Amniotic epithelial cell (primary cell): ENCODE measurements around the gene MAPK8.
A peak's percentile ranks its signal among the peaks of the same experiment; 100 is the strongest.
"Not testable (repeated sequence)": the region's sequence is repeated elsewhere in the genome, so short reads cannot be mapped to it uniquely, and the experiment has no call there.

Experiments
- DNase-seq: peaks from one replicate; pipeline ENCODE4 v3.0.0-alpha.2; 2010; ENCODE audit warnings: low read depth

The MAPK8 gene

GRCh38 chr10:48306265-48306869 is at the start of gene MAPK8:
Gene MAPK8 (plus strand): TSS chr10:48306677. CDS start chr10:48401661, 94,984 bp downstream.
- DNase-seq = peak; percentile 83

GRCh38 chr10:48257407-48257961 is 49.0 kb upstream of the MAPK8 start:
- DNase-seq = no peak

DNA sequence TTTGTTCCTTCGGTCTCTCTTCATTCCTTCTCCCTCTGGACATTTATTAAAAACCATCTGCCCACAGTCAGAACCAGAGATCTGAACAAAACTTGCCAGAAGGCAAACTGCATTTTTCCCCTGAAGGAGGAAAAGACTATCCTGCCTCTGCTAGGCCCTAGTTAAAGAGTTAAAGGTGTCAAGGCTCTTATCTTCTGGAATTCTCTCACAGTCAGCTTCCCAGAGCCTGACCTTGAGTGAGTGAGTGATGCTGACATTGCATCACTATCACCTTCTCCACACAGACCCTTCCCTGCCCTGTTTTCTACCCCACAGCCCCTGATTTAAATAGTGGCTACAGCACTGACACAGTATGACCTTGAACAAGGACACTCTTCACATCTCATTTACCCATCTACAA is 48.4 kb upstream of the MAPK8 start:
- no peak for DNase-seq

- no peak for DNase-seq
Observed at GRCh38 chr10:48266528-48266927, 39.9 kb upstream of the MAPK8 start.

GRCh38 chr10:48271047-48271730 is 35.3 kb upstream of the MAPK8 start:
- no peak for DNase-seq

DNA sequence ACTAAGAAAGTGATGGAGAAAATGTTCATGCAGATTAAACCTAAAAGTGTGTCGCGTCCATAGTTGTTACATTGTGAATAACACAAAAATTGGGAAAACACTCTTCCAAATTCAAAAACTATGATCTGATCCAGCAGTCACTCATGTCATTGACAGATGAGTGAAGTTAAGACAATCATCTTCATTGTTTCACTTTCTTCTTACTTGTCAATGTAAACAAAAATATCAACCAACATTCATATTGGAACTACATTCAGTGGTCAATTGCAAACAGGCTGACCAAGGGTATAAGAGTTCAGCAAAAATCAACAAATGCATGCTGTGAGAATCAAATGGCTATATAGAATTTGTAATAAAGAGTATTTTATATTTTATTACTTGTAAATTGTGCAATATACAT is 33.8 kb upstream of the MAPK8 start:
- DNase-seq = no peak

DNA sequence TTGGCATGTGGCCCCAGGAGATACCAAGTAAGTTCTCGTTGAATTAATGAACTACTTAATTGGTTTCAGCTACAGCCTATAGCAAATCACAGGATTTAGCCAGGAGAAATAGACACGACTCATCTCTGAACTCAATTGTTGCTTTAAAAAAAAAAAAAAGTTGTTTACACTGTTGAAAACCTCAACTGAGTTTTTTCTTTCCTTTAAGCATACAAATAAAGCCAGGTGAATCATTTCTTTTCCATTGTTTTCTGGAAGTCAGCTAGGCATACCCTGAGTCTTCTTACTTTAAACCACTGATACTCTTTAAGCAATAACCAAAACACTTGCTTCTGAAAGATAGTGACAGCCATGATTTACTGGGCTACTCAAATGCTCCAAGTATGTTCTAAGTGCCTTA is 32.7 kb upstream of the MAPK8 start:
- no peak for DNase-seq

GRCh38 chr10:48274636-48275035 is 31.8 kb upstream of the MAPK8 start, which contains the start of gene FRMPD2:
Gene FRMPD2 (minus strand): TSS chr10:48274696. CDS start chr10:48274567, 129 bp downstream.
- DNase-seq = no peak

GRCh38 chr10:48277093-48277492 is 29.4 kb upstream of the MAPK8 start:
- DNase-seq = no peak

DNA sequence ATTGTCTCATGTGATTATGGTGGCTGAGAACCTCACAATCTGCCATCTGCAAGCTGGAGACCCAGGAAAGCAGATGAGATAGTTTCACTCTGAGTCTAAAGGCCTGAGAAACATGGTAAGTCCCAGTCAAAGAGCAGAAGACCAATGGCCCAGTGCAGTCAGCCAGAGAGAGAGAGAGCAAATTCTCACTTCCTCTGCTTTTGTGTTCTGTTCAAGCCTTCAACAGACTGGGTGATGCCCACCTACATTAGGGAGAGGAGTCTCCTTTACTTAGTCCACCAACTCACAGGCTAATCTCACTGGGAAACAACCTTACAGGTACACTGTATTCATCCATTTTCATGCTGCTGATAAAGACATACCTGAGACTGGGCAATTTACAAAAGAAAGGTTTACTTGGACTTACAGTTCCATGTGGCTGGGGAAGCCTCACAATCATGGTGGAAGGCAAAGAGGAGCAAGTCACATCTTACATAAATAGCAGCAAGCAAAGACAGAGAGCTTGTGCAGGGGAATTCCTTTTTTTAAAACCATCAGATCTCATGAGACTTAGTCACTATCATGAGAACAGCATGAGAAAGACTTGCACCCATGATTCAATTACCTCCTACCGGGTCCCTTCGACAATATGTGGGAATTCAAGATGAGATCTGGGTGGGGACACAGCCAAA is 27.3 kb upstream of the MAPK8 start:
- no peak for DNase-seq

DNA sequence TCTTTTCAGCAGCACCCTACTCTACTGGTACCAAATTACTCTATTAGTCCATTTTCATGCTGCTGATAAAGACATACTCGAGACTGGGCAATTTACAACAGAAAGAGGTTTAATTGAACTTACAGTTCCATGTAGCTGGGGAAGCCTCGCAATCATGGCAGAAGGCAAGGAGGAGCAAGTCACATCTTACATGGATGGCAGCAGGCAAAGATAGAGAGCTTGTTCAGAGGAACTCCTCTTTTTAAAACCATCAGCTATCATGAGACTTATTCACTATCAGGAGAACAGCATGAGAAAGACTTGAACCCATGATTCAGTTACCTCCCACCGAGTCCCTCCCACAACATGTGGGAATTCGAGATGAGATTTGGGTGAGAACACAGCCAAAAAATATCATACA is 24.8 kb upstream of the MAPK8 start:
- DNase-seq = not testable (repeated sequence)

DNA sequence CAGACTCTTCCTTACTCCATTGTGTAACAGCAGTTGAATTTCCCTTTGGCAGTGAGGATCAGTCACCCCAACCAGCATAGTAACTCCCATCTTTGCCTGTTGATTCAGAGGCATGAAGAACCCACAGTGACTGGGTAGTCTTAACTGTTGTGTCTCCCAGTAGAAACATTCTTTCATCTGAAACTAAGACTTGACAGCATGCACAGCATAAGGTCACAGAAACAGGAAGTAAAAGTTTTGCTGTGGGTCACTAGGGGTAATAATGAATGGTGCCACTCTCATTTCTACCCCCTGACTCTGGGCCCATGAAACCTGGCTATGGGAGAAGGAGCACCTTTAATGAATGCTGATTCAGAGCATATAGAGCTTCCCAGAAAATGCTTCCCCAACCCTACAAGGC is 23.6 kb upstream of the MAPK8 start:
- no peak for DNase-seq

- no peak for DNase-seq
Observed at GRCh38 chr10:48284002-48284546, 22.4 kb upstream of the MAPK8 start.

DNA sequence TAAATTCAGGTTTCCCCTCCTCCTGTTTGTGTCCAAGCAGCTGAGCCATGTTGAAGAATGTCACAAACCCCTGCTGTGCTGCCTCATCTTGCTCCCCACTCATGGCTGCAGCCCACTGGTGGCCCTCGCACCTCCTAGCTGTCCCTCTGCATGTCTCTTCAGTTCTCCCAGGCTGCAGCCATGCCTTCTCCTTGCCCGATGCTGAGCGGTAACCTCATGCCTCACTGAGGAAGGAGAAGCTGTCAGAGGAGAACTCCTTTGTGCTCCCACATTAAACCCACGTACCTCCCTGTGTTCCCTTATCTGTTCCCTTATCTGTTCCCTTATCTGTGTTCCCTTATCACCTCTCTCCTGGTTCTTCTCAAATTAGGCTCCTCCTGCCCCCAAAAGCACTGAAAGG is 21.7 kb upstream of the MAPK8 start:
- no peak for DNase-seq

DNA sequence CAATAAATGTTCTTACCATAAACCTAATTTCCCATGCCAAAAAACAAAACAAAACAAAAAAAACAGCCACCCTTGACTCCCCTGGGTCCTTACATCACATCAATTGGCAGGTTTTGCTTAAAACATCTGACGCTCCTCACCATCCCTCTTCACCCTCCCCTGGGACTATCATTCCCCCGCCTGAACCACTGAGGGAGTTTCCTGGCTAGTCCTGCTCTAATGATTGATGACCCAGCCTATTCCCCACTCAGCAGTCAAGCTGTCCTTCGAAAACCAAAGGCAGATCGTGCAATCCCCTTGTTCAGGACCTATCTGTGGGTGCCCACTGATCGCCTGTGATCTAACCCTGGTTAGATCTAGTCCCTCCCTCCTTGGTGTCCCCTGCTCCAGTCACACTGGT is 20.8 kb upstream of the MAPK8 start:
- no peak for DNase-seq

DNA sequence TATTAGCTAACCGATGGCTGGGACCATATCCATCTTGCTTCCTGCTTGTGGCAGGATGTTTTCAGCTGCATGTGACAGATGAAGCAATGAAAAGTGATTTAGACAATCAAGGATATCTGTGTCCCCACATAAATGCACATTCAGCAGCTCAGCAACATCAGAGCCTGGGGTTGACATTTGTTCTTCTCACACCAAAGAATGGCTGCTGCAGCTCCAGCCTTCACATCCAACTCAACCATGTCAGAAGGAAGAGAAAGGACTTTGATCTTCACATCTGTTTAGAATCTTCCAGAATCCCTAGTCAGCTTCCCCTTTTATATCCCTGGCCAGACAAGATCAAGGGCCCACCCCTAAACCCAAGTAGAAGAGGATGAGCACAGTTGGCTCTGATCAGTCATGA is 20.1 kb upstream of the MAPK8 start:
- DNase-seq = no peak

GRCh38 chr10:48287417-48288391 is 18.8 kb upstream of the MAPK8 start:
- peak; percentile 60 for DNase-seq

GRCh38 chr10:48288661-48289060 is 17.8 kb upstream of the MAPK8 start:
- no peak for DNase-seq

DNA sequence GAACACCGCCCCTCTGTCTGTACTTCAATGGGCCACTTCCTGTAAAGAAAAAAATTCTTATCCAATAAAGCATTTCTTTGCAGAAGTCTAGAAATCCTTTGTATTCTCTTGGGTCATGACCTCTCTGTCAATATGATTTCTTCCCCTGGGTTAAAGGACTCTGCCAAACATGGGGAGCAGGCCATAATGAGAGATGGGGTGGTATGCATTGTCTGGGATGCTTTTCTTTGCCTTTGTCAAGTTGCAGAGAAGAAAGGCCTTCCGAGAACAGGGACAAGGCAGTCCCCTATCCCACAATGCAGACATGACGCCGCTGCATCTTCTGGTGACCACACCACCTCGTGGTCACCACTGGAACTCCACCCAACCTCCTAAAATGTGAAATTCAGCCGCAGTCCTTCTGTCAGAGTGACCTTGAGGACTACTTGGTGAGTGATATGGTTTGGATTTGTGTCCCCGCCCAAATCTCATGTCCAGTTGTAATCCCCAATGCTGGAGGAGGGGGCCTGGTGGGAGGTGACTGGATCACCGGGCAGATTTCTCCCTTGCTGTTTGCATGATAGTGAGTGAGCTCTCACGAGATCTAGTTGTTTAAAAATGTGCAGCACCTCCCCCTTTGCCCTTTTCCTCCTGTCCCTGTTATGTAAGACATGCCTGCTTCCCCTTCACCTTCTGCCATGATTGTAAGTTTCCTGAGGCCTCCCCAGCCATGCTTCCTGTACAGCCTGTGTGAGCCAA is 16.8 kb upstream of the MAPK8 start:
- peak; percentile 36 for DNase-seq

DNA sequence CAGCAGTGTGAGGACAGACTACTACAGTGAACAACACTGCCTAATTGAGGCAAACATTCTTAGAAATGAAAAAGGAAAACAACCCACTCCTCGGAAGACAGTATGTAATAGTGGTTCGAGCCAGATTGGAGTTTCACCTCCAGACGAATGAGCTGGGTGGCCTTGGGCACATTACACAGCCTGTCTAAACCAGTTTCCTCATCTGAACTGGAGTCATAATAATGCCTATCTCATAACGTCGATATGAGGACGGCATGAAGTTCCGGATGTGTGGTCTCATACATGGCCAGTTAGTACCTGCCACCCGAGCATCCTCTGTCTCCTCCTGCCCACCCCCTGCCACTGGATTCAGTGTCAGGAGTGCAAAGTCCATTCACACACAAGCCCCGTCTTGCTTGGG is 16.2 kb upstream of the MAPK8 start:
- DNase-seq = no peak

GRCh38 chr10:48291190-48291589 is 15.3 kb upstream of the MAPK8 start:
- DNase-seq = no peak
